RPMI8226 (cell line): ENCODE results near the gene GRM4.
"Not testable (repeated sequence)": the region's sequence is repeated elsewhere in the genome, so short reads cannot be mapped to it uniquely, and the experiment has no call there.

Source experiments
- DNase-seq: peaks from one replicate; pipeline ENCODE4 v3.0.0-alpha.2; 2015

The GRM4 gene

DNA sequence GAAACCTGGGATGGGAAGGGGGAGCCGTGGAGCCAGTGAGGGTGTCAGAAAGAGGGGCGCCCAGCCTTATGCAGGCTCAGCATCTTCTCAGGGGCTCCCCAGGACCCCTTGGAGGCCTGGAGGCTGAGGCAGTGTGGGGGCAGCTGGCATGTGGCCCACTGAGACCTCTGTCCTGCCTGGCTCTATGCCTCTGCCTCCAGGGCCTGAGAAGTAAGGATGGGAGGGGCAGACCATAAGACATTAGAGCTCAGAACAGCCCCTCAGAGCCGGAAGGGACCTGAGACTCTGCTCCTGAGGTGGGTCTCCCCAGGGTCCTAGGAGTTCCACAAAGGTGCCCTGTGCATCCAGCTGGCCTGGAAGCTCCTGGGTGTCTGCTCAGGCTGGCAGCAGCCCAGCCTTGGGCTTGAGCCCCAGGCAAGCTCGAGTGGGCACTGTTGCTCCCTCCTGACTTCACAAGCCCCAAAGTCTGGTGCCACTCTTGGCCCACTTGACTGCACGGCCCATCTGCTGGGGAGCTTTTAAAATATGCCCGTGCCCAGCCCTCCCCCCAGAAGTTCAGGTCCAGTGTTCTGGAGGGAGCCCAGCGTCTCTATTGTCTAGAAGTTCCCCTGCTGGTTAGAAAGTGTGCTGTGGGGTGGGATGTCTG is 126.8 kb downstream of the GRM4 start:
- no peak for DNase-seq

DNA sequence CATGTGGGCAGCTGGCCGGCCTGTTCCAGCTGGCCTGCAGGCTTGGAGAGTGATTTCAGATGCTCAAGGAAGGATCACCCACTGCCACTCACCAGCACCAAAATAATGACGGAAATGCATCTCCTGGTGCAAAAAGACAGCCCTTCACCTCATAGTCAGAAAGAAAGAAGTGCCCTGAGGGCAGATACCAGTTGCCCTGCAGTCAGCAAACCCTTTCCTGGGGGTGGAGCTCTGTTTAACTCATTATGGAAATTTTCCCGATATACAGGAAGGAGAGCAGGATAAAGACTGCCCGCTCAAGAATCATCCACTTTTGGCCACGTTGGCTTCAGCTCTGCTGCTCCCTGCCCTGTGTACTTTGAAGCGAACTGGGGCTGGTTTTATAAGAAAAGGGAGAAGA is 127.9 kb downstream of the GRM4 start:
- DNase-seq = no peak

DNA sequence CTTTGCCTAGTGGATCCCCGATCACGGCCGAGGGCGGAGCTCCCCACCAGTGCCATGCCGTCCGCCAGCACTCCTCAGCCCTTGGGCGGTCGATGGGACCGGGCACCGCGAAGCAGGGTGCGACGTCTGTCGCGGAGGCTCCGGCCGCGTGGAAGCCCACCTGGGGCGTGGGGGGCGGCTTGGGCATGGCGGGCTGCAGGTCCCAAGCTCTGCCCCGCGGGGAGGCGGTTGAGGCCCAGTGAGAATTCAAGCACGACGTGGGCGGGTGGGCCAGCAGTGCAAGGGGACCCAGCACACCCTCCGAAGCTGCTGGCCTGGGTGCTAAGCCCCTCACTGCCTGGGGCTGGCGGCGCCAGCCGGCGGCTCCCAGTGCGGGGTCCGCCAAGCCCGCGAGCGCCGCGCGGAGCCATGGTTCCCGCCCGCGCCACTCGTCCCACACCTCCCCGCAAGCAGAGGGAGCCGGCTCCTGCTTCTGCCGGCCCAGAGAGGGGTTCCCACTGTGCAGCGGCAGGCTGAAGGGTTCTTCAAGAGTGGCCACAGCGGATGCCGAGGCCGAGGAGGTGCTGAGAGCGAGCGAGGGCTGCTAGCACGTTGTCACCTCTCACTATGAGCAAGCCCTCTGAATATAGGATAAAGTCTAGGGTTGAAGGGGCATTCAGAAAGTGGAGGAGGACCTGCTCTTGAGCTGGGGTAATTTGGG is 128.6 kb downstream of the GRM4 start:
- DNase-seq = no peak

DNA sequence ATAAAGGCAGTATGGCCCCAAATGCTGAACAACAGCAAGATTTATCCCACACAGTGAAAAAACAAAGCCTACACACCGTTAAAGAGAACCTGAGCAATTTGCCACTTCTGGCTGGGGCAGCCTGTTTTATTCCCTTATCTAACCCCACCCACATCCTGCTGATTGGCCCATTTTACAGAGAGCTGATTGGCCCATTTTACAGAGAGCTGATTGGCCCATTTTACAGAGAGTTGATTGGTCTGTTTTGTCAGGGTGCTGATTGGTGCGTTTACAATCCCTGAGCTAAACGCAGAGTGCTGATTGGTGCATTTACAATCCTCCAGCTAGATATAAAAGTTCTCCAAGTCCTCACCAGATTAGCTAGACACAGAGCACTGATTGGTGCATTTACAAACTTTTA is 129.3 kb downstream of the GRM4 start:
- not testable (repeated sequence) for DNase-seq

DNA sequence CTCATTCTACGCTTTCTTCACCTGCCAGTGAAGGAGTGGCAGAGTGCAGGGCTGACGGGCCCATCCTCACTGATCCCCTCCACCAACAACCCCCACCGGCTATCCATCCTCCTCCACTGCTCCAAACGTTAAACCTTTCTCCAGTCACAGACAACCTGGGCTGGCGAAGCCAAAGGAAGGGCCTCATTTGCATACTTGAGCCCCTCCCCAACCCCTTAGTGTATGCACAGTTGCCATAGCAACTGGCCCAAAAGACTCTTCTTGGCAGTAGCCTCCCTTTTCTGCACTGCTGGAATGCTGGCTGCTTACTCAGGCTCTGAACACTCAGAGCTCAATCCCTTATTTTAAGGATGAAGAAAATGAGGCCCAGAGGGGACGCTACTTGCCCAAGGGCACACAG is 130.3 kb downstream of the GRM4 start:
- DNase-seq = no peak

DNA sequence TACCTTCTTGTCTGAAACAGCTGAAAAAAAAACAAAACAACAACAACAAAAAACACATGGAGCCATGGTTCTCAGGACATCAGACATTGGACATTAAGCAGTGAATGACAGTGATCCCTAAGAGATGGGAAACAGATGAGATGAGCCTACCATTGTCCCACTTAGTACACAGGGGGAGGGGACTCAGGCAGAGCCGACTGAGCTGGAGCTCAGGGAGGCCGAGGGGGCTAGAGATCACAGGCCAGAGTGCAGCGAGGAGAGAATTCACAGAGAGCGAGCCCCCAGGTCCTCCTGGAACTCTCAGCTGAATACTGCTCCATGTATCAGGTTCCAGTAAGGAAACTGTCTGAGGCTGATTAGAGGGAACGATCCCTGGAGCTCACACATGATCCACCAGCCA is 134.6 kb downstream of the GRM4 start:
- DNase-seq = no peak

DNA sequence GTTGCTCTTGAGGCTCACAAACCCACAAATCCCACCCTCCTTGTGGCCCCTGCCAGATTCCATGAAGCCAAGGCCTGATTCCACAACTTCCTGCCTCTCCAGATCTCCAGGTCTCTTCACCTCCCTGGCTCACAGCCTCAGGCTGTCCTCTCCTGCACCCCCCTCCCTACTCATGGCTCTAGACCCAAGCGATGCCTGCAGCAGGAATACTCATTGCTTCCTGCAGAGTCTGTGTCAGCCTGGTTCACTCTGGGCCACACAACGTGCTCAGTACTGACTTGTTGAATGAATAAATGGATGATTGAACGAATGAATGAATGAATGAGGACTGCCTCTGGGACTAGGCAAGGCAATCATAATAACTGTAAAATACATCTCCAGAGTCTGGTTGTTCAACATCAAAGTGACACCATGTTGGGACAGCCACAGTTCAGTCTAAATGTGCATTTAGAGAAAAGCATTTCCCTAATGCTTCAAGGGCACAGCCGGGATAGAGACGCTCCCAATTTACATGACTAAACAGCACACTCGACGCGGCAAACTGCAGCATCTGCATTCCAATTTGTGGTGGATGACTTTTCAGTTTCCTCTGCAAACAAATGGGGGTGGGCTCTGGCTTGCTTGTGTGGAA is 139.9 kb downstream of the GRM4 start:
- no peak for DNase-seq

DNA sequence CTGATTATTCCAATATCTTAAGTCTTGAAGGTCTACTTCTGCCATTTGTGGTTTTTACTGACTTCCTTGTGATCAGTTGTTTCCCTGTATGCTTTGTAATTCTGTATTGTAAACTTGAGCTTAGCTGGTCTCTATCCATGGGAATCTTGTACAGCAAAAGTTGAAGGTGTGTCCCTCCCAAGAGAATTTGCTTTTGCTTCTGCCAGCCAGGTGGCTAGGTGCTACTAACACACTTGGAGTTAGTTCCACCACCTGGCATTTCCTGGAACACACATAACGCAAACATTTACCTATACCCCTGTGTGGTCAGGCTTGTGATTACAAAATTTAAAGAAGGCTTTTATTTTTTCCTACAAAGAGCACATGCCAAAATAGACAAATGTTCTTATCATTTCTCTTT is 141.2 kb downstream of the GRM4 start:
- DNase-seq = no peak

DNA sequence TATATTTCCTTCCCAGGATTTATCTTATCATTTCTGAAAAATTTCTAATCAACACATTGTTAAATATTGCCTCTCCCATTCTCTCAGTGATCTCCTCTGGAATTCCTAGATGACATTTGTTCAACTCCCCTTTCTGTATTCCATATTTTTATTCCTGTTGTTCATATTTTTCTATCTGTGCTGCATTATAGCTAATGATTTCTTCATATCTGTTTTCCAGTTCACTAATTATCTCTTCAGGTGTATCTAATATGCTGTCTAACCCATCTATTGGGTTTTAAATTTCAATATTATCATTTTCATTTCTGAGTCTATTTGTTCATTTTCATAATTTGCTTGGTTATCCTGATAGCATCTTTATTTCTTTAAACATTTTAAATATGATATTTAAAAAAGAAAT is 141.9 kb downstream of the GRM4 start:
- DNase-seq = no peak

DNA sequence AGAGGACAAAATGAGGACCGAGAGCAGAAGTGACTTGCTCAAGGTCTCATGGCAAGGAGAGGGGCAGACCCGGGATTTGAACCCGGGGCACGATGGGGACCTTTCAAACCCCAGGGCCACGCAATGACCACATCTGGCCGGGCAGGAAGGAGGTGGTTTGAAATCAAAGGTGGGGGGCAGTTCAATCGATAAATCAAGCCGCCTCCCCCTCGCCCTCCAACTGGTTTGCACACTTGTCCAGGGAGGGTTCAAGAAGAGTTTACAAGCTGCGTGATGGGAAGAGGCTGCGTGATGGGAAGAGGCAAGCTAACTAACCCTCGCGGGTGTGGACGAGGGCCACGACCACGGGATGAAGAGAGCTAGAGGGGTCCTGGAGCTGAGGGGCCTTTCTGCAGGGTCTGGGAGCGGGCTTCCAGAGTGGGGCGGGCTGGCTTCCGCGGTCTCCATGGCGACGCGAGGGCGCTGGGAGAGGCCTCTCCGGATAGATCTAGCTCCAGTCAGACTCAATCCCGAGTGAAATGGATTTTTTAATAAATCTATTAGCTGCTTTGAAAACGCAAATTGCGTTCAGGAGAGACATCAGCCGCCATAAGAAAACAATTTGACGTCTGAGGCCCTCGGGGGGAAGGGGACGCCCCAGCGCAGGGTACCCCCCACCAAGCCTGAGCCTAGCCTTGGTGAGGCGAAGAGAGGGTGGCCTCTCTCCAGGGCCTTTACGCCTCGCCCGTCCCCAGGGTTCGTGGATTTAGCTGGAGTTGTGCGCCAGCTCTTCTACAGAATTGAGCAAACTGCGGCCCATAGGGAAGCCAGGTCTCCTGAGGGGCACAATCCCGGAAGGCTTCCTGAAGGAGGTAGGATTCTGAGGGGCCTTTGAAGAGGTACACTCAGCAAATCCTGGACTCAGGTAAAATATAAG is 143.9 kb downstream of the GRM4 start:
- DNase-seq = no peak

DNA sequence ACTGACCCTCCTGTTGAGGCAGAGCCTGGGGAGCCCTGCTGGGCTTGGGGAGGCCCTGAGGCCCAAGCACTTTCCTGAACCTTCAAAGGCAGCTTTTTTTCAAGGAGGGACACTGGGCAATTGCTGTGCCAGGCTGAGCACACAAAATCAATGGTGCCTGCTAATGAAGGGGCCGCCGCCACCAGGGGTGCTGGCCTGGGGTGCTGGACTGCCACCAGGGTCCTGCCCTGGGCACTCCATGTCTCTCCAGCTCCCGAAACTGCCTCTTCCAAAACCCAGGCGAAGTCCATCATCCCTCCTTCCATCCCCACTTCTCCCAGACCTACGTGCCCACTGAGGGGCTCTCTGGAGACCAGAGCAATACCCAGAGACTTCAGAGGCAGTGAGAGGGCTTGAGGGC is 145.6 kb downstream of the GRM4 start:
- DNase-seq = no peak

DNA sequence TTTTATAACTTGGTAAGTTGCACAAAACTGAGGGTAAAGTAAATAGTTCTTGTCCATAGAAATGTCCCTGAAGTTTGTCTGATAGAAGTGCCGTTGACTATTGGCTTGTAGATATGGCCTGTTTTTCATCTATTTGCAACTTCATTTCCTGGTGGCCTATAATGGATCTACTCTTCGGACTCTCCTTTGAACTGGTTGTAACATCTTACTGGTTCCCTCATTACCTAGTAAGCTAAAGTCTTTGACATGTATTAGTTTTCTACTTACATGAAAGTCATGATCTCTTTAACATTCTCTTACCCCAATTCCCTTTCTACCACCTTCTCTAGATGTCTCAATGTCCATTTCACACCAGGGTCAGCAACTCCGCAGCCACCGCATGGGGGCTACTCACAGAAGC is 146.3 kb downstream of the GRM4 start:
- no peak for DNase-seq

DNA sequence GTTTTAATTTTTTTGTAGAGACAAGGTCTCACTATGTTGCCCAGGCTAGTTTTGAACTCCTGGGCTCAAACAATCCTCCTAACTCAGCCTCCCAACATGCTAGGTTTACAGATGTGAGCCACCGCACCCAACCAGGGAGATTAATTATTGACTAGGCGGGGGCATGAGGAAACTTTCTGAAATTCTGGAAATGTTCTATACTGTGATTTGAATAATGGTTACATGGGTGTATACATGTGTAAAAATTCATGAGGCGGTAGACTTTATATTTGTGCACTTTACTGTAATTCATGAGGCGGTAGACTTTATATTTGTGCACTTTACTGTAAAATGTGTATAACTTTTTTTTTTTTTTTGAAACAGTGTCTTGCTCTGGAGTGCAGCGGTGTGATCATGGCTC is 147.2 kb downstream of the GRM4 start:
- no peak for DNase-seq

DNA sequence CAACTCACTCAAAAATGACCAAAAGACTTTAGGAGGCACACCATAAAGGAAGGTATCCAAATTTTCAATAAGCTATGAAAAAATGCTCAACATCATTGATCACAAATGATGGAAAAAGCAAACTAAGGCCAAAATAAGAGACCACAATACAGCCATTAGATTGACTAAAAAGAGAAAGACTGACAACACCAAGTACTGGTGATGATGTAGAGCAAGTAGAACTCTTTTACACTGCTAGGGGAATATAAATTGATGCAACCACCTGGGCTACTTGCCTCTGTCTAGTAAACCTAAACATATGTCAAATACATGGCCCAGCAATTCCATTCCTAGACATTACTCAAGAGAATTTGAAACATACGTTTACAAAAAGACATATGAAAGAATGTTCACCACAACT is 148.6 kb downstream of the GRM4 start:
- no peak for DNase-seq

DNA sequence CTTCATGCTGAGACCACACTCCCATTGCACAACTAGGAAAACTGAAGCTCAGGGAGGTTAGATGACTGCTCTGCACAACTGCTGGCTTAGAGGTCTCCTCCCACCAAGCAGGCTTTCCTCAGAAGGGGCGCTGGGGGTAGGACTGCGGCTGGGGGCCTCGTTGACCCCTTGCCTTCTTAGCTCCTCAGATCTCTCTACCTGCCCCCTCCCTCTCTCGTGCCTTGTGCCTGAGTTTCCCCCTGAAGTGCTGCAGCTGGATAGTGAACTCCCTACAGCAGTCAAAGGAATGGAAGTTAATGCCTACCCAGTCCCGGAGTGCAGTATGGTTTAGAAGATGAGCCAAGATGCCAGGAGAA is 149.8 kb downstream of the GRM4 start:
- no peak for DNase-seq

DNA sequence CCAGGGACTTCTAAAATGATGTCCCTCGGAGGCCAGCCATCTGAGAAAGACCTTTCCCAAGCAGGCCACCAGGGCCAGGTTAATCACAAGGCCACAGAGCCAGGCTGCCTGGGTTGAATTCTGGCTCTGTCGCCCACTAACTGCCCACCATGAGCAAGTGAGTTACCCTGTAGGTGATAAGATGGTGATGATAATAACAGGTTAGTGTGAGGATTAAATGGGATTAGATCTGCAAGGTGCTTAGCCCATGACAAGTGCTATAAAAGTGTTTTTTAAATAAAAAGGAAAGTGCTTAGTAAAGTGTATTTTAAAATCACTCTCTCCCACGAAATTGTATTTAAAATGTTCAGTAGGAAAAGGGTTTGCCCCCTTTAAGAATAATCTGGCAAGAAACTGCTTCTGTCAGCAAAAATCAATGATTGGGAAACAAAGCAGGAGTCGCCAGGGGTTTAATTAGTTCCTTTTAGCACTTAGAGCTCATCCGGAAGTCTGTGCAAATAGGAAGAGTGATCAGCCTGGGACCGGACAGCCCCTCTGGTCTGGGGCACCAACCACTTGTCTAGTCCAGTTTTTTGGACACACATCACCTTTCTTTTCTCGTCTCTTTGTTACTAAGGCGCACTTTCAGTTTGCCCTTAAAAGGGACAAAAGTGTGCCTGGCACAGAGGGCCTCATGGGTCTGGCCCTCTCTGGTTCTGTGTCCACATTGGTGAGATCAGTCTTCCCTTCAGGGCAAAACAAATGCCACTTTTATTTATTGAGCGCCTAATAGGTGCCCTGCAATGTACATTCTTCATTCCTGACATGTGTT is 150.4 kb downstream of the GRM4 start:
- no peak for DNase-seq

DNA sequence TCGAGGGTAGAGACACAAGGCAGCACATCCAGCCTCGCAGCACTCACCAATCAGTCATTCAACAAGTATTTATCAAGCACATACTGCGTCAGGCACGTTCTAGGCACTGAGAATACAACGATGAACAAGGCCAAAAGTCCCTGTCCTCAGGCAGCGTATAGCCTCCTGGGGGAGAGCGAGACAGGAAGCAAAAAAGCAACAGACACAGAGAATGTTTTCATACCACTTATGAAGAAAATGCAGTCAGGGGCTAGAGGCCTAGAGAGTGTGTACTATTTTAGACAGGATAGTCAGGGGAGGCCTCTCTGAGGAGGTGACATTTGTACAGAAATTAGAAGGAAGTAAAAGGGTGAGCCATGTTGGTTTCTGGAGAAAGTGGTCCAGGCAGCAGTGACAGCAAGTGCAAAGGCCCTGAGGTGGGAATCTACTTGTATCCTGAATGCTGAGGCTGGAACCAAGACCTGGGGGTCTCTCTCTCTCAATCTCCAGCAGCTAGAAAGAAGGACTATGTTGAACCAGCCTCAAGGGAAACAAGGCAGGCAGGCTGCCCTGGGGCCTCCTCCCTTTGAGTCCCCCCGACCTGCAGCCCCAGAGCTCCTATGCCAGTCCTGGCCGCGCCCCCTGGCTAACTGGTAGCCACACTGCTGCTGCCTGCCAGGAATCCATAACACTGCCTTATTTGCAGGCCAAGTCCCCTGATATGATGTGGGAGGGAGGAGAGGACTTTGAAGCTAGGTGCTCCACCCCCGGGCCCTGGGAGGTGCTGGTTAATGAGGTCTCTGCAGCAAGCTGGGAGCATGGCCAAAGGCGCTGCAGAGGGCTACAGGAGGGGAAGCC is 151.2 kb downstream of the GRM4 start:
- peak; percentile 19 for DNase-seq

DNA sequence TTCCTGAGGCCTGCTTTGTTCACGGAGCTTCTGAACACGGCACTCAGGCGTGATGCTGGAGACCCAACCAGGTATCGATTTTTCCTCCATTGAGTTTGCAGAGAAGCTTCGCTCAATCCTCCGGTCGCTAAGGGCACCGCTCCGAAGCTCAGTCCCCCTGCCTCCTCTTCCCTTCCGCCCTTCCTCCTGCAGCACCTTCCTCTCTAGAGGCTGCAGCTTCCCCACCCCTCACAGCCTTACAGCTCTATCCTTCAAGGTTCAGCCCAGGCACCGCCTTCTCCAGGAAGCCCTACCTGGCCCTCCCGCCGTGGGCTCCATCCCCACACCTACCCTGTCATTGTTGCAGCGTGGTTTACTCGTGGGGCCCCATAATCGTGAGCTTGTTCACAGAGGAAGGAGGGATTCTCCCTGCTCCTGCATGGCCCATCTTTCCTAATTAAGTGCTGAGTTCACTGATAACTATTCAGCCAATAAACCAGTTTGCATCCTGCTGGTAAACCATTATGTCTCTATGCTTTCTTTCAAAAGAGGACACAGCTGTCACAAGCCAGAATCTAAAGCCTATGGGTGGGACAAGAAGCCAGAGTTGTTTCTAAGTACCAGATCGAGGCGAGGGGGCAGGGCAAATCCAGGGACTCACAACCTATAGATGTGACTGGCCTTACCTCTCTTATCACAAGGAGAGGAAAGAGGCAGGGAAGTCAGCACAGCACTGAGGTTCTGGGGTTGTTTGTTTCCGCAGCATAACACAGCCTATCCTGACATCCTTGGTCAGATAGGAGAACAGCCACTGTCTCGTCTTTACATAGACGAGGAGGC is 152.0 kb downstream of the GRM4 start:
- no peak for DNase-seq

DNA sequence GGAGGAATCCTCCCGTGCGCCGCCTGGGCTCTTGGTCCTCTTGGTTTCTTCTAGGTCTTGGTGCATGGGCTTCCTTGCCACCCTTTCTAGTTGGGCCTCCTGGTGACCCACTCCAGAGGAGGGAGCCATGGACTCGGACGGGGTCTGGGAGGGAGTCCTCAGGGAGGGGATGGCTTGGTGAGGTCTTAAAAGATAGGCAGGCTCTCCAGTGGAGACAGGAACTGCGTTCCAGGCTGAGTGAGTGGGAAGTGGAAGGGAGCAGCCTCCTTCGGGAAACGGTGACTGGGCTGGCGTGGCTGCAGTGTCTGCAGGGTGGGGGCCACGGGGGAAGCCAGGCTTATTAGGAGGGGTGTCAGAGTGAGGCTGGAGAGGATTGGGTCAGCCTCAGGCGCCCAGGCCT is 152.8 kb downstream of the GRM4 start:
- no peak for DNase-seq

DNA sequence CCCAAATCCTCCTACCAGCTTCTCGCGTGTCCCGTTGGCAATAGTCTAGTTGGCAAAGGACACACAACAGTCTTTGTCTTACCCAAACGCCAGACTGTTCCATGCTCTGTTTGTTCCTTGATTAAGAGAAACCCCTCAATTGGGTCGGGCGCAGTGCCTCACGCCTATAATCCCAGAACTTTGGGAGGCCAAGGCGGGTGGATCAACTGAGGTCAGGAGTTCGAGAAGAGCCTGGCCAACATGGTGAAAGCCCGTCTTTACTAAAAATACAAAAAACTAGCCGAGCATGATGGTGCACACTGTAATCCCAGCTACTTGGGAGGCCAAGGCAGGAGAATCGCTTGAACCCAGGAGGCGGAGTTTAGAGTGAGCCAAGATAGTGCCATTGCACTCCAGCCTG is 153.7 kb downstream of the GRM4 start:
- DNase-seq = no peak

DNA sequence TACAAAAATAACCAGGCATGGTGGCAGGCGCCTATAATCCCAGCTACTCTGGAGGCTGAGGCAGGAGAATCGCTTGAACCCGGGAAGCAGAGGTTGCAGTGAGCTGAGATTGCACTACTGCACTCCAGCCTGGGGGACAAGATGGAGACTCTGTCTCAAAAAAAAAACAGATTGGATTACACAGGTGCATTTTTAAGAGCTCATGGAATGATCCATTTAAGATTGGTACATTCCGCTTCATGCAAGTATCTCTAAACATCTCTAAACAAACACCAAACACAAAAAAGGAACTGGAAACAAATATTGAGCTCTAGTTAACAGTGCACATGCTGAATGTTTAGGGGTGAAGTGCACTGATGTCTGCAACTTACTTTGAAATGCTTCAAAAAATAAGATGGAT is 154.3 kb downstream of the GRM4 start:
- DNase-seq = no peak
